Left cardiac atrium (tissue), 4 donors: ENCODE data around the gene C4A. TPM values are rescaled to one million over a fixed set of nuclear protein-coding genes. Genes with fewer than 3 reads are reported as not detected.
A peak's percentile ranks its signal among the peaks of the same experiment; 100 is the strongest.
"Not testable (repeated sequence)": the region's sequence is repeated elsewhere in the genome, so short reads cannot be mapped to it uniquely, and the experiment has no call there.

Experiments used
- ATAC-seq, 2 donors: fragments of 200-7000 bp; cut with Tn5 transposase; one replicate each; pipeline ENCODE4 v1.9.1; 2020; ENCODE audit warnings: mild to moderate bottlenecking in 2 of 2, moderate library complexity in 2 of 2
- DNase-seq: peaks from one replicate; pipeline ENCODE4 v3.0.0-alpha.2; 2020
- intact Hi-C, 2 donors: fragments of 100-400 bp; cut with DNase I; formaldehyde crosslinking; loops; one replicate each; pipeline versions ENCODE4 v1.14.1 to v1.15.1; 2022 to 2023
- long read RNA-seq: library from polyadenylated mRNA; unstranded; transcript quantifications from one replicate; pipeline ENCODE4 v2.0.0, GENCODE V29; 2021
- total RNA-seq, 2 donors: library from RNA; stranded (reverse); fragmentation: NEBNext Ultra II Directional; extraction: Animal tissue kit (Norgen Biotek cat#: 25700); gene quantifications; one replicate each; pipeline ENCODE4 v1.2.1, GENCODE V29; 2021
- donor health status: DM: no; HTN: yes; CAD: no.
- donor health status: DM: no; HTN: yes; CAD: no; lungs with severe emphysema.
- donor health status: DM: yes; HTN: yes; CAD: no.
- donor health status: Dilated cardiomyopathy.

C4A gene
- total RNA-seq, result 100 to 1,000 TPM; 199 to 206 TPM
- long read RNA-seq, full-length matches to known transcripts, result 7 of 78 reads
- long read RNA-seq, partial matches to known transcripts, result 59 of 78 reads
- long read RNA-seq, other reads (novel, unspliced or antisense), result 12 of 78 reads

- ATAC-seq, result peak; percentile 84 to 86
- intact Hi-C loops, DNase-seq: not testable (repeated sequence)
These were observed at the start of gene C4A for GRCh38 chr6:31981744-31982143. Gene C4A, plus strand, starts transcription at chr6:31982057. Its CDS starts 51 bp downstream, at chr6:31982108.

- ATAC-seq, intact Hi-C loops, DNase-seq: not testable (repeated sequence)
These were observed 49.7 kb upstream of the C4A start for GRCh38 chr6:31932137-31932536.

- ATAC-seq (no peak), DNase-seq (no peak)
- intact Hi-C loops, result no loop called here
These were observed 48.3 kb upstream of the C4A start for GRCh38 chr6:31933537-31933936.

GRCh38 chr6:31935021-31935420 is 46.8 kb upstream of the C4A start:
- intact Hi-C loops, result no loop called here
- no peak for DNase-seq
- ATAC-seq, result no peak

- intact Hi-C loops, result no loop called here
- ATAC-seq (no peak), DNase-seq (no peak)
These were observed 46.0 kb upstream of the C4A start for GRCh38 chr6:31935823-31936222.

GRCh38 chr6:31940256-31940664 is 41.6 kb upstream of the C4A start:
- ATAC-seq (no peak), DNase-seq (no peak)
- intact Hi-C loops, result no loop called here

GRCh38 chr6:31943742-31944141 is 38.1 kb upstream of the C4A start:
- no peak for ATAC-seq
- intact Hi-C loops, result no loop called here
- DNase-seq, result no peak

- no peak for DNase-seq
- ATAC-seq, result no peak
- intact Hi-C loops, result loop anchor here in 1 of 2 donors (5.0 kb wide), 1 partner anchor 38 kb away; no protein-coding TSS in a partner anchor
These were observed 36.7 kb upstream of the C4A start for GRCh38 chr6:31945154-31945506.

- ATAC-seq, result peak; percentile 84 to 89
- intact Hi-C loops, result loop anchor here in 1 of 2 donors (5.0 kb wide), 1 partner anchor 38 kb away; no protein-coding TSS in a partner anchor
- peak; percentile 84 for DNase-seq
These were observed 36.1 kb upstream of the C4A start, which contains the start of gene CFB for GRCh38 chr6:31945507-31946369. Gene CFB, plus strand, starts transcription at chr6:31946095. Its CDS starts 127 bp downstream, at chr6:31946222.

GRCh38 chr6:31946370-31946885 is 35.4 kb upstream of the C4A start:
- DNase-seq (no peak), ATAC-seq (peak in 1 of 2 donors; percentile 1)
- intact Hi-C loops, result loop anchor here in 1 of 2 donors (5.0 kb wide), 1 partner anchor 39 kb away; no protein-coding TSS in a partner anchor

- intact Hi-C loops, result loop anchor here in 1 of 2 donors (5.0 kb wide), 1 partner anchor 40 kb away; no protein-coding TSS in a partner anchor
These were observed 34.7 kb upstream of the C4A start for GRCh38 chr6:31947070-31947675.

GRCh38 chr6:31947864-31948263 is 34.0 kb upstream of the C4A start:
- intact Hi-C loops, result loop anchor here in 1 of 2 donors (5.0 kb wide), 1 partner anchor 41 kb away; no protein-coding TSS in a partner anchor
- no peak for ATAC-seq
- no peak for DNase-seq

More at GRCh38 chr6:31947070-31947675, 34.7 kb upstream of the C4A start:
- DNase-seq (no peak), ATAC-seq (no peak)

- ATAC-seq, result no peak
- intact Hi-C loops, result loop anchor here in 1 of 2 donors (5.0 kb wide), 1 partner anchor 41 kb away; no protein-coding TSS in a partner anchor
These were observed 33.6 kb upstream of the C4A start for GRCh38 chr6:31948306-31948705.

GRCh38 chr6:31948753-31949413 is 33.0 kb upstream of the C4A start:
- ATAC-seq (no peak), DNase-seq (no peak)
- intact Hi-C loops, result loop anchor here in 1 of 2 donors (5.0 kb wide), 1 partner anchor 42 kb away; no protein-coding TSS in a partner anchor

More at GRCh38 chr6:31948306-31948705, 33.6 kb upstream of the C4A start:
- no peak for DNase-seq

- intact Hi-C loops, result loop anchor here (5.0 to 10.0 kb wide), 2 partner anchors 43 to 265 kb away; partner anchors contain the start of gene LY6G5C (in 1 of the 2)
- ATAC-seq, result no peak
- DNase-seq, result no peak
These were observed 31.8 kb upstream of the C4A start for GRCh38 chr6:31949926-31950548.

- DNase-seq, result peak; percentile 72
- ATAC-seq, result peak; percentile 49 to 54
- intact Hi-C loops, result loop anchor here in 1 of 2 donors (10.0 kb wide), 1 partner anchor 267 kb away; the partner anchor contains the start of gene LY6G5C
These were observed 29.6 kb upstream of the C4A start for GRCh38 chr6:31952140-31952805.

- ATAC-seq (no peak), DNase-seq (no peak)
- intact Hi-C loops, result loop anchor here in 1 of 2 donors (10.0 kb wide), 1 partner anchor 268 kb away; the partner anchor contains the start of gene LY6G5C
These were observed 29.0 kb upstream of the C4A start for GRCh38 chr6:31952890-31953289.
